ENCODE measurements around the gene LIN9.
A peak's percentile ranks its signal among the peaks of the same experiment; 100 is the strongest.

LIN9 gene, protein sequence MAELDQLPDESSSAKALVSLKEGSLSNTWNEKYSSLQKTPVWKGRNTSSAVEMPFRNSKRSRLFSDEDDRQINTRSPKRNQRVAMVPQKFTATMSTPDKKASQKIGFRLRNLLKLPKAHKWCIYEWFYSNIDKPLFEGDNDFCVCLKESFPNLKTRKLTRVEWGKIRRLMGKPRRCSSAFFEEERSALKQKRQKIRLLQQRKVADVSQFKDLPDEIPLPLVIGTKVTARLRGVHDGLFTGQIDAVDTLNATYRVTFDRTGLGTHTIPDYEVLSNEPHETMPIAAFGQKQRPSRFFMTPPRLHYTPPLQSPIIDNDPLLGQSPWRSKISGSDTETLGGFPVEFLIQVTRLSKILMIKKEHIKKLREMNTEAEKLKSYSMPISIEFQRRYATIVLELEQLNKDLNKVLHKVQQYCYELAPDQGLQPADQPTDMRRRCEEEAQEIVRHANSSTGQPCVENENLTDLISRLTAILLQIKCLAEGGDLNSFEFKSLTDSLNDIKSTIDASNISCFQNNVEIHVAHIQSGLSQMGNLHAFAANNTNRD

DNA sequence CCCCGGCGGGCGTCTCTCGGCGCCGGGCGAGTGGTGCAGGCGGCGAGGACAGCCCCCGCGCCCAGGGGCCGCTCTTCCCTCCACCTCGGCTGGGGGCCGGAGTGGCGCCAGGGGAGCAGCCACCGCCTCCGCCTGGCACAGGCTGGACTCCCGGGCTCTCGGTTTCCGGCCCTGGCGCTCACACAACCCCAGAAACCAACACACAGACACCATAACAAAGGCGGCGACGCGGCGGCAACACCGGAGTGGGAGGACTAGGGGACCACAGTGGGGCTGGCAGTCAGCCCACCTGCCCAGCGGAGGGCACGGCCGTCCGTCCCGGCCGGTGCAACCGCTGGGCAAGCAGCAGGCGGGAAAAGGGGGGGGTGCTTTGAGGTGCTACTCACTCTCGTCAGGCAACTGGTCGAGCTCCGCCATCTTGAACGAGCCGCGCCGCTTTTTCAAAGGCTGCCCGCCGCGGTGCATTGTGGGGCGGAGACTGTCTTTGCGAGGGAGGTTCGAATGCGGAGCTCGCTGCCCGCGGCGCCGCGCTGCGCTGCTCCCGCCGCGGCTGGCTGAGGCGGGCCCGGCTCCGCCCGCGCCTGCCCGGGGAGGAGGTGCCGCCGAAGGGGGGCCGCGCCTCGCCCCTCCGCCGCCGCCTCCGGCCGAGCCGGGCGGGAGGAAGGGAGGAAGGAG, at the start of gene LIN9:
Gene LIN9 (minus strand): TSS at position 442 of the 675 bp plus-strand sequence. CDS start 25 bp downstream, at position 417.
- peak; percentile 88 to 96 for DNase-seq (ENCODE audit: low read depth in 1 of 2, low spot score in 1 of 2)
- in situ Hi-C loops (cut with HindIII; ENCODE audit: low pct_unique_long_range_greater_than_20kb, low sequenced_read_pairs) = no loop called here

DNA sequence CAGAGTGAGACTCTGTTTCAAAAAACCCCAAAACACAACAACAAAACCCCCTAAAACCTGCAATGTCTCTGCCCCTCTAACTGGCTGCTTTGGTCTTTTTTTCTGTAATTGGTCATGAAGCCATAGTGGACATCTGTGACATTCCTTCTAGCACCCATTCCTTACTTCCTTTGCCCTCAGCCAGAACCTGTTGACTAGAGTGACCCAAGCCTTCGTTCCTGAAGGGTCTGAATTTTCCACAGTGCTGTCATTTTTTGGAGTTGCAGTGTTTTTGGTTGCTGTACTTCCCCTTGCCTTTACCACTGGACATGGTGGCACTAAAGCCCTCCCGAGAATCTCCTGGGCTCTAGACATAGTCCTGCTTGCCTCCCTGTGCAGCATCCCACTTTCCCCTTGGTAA, 48.5 kb upstream of the LIN9 start:
- no peak for TF ChIP-seq JUND (IDR thresholded peaks at IDR 0.05; ENCODE audit: low read depth)
- no peak for DNase-seq (ENCODE audit: low read depth in 1 of 2, low spot score in 1 of 2)
- in situ Hi-C loops (cut with HindIII; ENCODE audit: low pct_unique_long_range_greater_than_20kb, low sequenced_read_pairs) = no loop called here

More for the DNA sequence above, at the start of gene LIN9:
- no peak for TF ChIP-seq JUND (IDR thresholded peaks at IDR 0.05; ENCODE audit: low read depth)

DNA sequence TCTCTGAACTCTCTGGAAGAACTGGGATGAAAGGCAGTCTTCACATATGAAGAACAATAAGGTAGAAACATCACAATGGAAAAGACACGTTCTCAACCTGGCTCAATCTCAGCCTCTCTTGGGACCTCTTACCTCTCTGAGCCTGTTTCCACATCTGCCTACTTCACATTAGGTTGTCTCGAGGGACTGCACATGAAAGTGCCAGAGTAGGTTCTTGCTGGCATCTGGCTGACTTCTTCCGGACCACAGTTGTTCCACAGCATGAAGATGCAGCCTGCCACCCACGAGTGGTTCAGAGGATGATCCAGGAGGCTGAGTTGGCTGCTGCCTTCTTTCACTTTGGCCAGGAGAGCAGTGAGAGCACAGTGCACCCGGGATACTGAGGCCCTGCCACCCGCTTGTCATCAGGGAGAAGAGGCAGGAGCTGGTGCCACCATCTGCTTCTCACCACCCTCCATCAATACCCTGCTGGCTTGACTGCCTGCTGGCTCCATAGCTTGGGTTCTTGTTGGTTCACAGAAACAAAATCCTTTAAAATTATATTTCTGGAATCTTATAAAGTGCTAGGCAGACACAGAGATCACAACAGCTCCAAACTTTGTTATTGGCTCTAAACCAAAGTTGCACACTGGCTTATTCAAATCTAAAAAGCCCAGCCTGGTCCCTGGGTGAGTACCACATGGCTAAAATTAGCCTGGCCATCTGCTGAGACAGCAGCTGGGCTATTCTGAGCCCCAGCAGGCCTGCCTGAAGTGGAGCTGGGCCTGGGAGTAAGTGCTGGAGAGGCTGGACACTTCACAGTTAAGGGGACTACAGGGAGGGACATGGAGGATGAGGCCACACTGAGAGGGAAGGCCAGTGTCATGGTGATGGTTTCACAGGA, 46.9 kb upstream of the LIN9 start:
- no peak for DNase-seq (ENCODE audit: low read depth in 1 of 2, low spot score in 1 of 2)
- in situ Hi-C loops (cut with HindIII; ENCODE audit: low pct_unique_long_range_greater_than_20kb, low sequenced_read_pairs) = no loop called here
- TF ChIP-seq JUND (IDR thresholded peaks at IDR 0.05; ENCODE audit: low read depth) = no peak

DNA sequence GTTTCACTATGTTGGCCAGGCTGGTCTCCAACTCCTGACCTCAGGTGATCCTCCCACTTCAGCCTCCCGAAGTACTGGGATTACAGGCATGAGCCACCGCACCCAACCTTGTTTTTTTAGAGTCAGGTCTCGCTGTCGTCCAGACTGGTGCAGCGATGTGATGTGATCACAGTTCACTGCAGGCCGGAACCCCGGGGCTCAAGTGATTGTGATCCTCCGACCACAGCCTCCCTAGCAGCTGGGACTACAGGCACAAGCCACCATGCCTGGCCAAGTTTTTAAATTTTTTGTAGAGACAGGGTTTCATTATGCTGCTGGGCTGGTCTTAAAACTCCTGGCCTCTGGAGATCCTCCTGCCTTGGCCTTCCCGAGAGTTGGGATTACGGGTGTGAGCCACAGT, 46.1 kb upstream of the LIN9 start:
- in situ Hi-C loops (cut with HindIII; ENCODE audit: low pct_unique_long_range_greater_than_20kb, low sequenced_read_pairs) = no loop called here
- TF ChIP-seq JUND (IDR thresholded peaks at IDR 0.05; ENCODE audit: low read depth) = no peak
- no peak for DNase-seq (ENCODE audit: low read depth in 1 of 2, low spot score in 1 of 2)

DNA sequence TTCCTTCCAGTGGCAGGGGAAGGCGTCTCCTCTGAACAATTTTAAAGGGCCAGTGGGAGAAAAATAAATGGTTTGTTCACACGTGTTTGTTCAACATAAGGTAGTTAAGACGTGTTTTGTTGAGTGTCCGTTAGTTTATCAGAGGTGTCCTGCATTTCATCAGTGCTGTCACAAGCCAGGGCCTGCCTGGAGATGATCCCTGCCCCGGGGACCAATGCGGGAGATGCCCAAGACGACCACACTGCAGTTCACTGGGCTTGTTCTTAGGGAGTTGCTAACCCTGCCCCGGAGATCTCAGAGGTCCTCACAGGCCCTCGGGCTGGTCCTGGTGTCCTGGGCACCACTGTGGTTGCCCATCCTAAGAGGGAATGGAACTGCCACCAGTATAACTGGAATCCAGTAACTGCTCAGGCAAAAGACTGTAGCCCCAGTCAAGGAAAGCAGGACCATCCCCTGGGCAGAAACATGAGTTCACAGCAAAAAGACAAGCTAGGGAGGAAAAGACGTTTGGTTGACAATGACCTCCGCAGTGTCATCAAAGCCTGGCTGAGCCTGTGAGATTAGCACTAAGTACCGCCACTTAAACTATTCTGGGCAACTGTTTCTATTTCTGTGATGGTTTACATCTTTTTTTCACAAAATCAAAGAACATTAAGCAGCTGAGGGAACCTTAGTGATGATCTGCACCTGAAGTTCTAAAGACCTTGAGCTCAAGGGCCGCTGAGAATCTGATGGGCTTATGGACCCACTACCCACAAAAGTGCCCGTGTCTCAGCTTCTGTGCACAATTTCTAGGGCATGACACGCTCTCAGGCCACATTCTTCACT, 44.9 kb upstream of the LIN9 start:
- DNase-seq (ENCODE audit: low read depth in 1 of 2, low spot score in 1 of 2) = no peak
- in situ Hi-C loops (cut with HindIII; ENCODE audit: low pct_unique_long_range_greater_than_20kb, low sequenced_read_pairs) = no loop called here
- TF ChIP-seq JUND (IDR thresholded peaks at IDR 0.05; ENCODE audit: low read depth) = no peak

DNA sequence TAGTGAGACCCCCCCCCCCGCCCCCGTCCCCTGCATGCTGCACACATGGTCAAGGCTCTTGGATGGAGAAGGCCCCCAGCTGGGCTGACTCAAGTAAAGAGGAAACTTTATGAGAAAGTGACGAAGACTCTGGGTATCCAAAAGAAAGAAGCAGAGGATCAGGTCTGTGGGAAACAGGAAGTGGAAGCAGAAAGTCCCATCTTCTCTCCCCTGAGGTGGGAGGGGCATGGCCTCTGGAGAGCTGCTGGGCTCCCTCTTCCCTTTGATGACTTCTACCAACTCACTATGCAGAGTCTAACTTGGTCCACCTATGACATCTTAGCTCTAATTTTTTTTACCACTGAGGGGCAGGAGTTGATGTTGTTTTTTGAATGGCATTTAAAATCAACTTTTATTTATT, 42.7 kb upstream of the LIN9 start:
- in situ Hi-C loops (cut with HindIII; ENCODE audit: low pct_unique_long_range_greater_than_20kb, low sequenced_read_pairs) = no loop called here
- DNase-seq (ENCODE audit: low read depth in 1 of 2, low spot score in 1 of 2) = no peak
- no peak for TF ChIP-seq JUND (IDR thresholded peaks at IDR 0.05; ENCODE audit: low read depth)

DNA sequence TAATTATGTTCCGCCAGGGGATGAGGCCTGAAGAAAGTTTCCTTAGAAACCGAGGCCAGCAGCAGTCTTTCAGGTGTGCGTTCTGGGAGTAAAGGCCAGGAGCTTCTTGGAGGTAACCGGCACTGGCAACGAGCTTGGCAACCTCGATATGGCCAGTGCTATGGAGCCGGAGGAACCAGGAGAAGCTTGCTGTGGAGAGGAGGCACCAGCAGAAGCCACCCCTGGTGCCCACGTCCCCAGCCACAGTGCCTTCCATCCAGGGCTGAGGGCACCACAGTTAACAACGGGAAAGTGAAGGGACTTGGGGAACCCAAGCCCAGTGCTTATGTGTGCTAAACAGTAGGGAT, 41.5 kb upstream of the LIN9 start:
- TF ChIP-seq JUND (IDR thresholded peaks at IDR 0.05; ENCODE audit: low read depth) = no peak
- in situ Hi-C loops (cut with HindIII; ENCODE audit: low pct_unique_long_range_greater_than_20kb, low sequenced_read_pairs) = no loop called here
- no peak for DNase-seq (ENCODE audit: low read depth in 1 of 2, low spot score in 1 of 2)

DNA sequence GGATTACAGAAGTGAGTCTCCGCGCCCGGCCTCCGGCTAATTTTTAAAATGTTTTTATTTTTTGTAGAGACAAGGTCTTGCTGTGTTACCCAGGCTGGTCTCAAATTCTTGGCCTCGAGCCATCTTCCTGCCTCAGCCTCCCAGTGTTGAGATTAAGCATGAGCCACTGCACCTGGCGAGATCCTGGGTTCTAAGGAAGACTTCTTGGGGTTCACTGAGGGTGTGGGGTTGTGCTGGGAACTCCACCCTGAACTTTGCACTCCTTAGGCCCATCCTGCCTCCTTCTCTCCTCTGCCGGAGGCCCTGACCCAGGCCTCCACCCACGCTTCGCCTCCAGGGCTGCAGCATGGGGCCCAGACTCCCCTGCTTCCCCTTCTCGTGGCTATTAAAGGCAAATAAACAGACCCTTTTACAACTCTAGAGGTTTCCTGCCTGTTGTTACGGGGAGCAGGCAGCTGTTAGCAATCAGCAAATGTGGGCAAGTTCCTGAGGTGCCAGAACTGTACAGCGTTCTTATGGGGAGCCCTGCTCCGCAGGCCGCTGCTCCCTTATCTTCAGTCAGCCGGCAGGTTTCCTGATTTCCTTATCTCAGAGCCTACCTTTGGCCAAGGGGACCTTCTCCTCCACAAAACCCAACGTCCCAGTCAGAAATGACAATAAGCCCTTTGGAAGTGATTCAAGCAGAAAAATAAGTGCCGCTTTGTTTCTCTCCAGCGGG, 41.0 kb upstream of the LIN9 start:
- in situ Hi-C loops (cut with HindIII; ENCODE audit: low pct_unique_long_range_greater_than_20kb, low sequenced_read_pairs) = no loop called here
- TF ChIP-seq JUND (IDR thresholded peaks at IDR 0.05; ENCODE audit: low read depth) = no peak
- no peak for DNase-seq (ENCODE audit: low read depth in 1 of 2, low spot score in 1 of 2)

DNA sequence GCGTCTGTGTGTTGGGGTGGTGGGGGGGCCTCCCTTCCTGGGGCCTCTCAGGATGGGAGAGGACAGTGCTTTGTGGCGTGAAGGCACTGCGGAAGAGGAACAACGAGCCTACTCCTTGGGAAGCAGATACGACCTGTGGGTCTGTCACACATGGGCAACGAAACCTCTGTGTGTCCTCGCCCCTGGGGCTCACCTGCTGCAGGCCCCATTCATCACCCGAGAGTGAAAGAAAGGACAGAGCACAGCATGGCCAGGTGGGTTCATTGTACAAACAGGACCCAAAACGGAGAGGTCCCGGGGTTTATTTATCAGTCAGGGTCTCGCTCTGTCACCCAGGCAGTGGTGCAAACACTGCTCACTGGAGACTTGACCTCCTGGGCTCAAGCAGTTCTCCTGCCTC, 40.1 kb upstream of the LIN9 start:
- no peak for TF ChIP-seq JUND (IDR thresholded peaks at IDR 0.05; ENCODE audit: low read depth)
- in situ Hi-C loops (cut with HindIII; ENCODE audit: low pct_unique_long_range_greater_than_20kb, low sequenced_read_pairs) = no loop called here
- no peak for DNase-seq (ENCODE audit: low read depth in 1 of 2, low spot score in 1 of 2)

DNA sequence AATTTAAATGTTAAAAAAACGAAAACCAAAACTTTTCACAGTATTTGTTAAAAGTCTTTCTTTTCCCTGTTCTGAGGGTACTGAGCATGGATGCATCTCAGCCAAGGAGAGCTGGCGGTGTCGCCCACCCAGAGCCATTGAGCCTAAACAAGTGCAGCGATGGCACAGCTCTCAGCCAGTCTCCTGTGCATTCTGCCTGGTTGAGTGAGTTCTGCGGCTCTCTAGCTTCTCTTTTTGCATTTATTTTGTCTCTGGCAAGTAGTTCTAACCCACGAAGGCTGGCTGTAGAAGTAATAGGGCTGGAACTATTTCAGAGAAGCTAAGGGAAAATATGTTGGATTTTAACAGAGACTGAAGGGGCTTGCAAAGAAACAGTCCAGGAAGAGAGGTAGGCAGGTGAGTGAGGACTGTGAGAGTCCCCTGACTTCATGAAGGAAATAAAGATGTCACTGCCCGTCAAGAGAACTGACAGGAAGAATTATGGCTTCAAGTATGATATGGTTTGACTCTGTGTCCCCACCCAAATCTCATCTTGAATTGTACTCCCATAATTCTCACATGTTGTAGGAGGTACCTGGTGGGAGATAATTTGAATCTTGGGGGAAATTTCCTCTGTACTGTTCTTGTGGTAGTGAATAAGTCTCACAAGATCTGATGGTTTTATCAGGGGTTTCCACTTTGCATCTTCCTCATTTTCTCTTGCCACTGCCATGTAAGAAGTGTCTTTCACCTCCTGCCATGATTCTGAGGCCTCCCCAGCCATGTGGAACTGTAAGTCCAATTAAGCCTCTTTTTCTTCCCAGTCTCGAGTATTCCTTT, 35.7 kb upstream of the LIN9 start:
- no peak for TF ChIP-seq JUND (IDR thresholded peaks at IDR 0.05; ENCODE audit: low read depth)
- in situ Hi-C loops (cut with HindIII; ENCODE audit: low pct_unique_long_range_greater_than_20kb, low sequenced_read_pairs) = no loop called here
- DNase-seq (ENCODE audit: low read depth in 1 of 2, low spot score in 1 of 2) = no peak

Data from T47D (cell line).